ENCODE data around the gene ARHGDIA. TPM values are rescaled to one million over a fixed set of nuclear protein-coding genes. Genes with fewer than 3 reads are reported as not detected.

Gene ARHGDIA
- total and polyA plus RNA-seq, 2 of the 8 experiments (the other 6 are each of a cell fraction or from before 2014, with no cell fraction given), result 62.4 to 217 TPM

DNA sequence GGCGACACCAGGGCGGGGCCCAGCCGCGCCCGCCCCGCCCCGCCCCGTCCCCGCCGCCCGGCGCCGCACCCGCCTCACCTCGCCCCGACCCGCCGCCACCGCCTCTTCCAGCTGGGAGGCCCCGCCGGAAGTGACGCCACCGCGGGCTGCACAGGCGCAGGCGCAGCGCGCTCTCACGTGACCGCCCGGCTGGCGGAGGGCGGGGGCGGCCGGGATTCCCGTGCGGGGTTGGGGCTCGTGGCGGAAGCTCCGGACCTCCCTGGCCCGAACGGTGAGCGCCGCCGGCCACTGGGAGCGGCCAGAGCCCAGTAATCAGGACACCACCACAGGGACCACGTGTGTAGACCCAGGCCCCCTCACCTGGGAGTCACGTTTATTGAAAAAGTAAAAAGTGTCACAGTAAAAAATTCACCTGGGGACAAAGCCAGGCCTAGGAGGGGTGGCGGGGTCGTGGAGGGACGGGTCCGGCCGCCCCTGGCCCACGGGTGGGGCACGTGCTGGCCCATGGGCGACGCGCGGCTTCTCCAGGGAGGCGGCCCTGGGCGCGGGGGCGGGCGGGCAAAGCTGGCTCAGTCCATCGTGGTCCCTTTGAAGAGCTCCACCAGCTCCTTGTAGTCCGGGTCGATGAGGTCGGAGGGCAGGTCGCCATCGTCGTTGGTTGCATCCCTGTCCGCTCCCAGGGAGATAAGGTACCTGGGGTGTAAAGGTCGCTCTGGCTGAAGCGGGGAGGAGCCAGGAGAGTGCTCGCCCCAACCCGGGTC is 37.8 kb downstream of the ARHGDIA start, which contains the start of gene MCRIP1 (continued):
- TF ChIP-seq RAD21 (IDR thresholded peaks at IDR 0.05 in 1 of 2, conservative IDR thresholded peaks at IDR 0.05 in 1 of 2; ENCODE audit: low read depth in 2 of 2, low read length in 2 of 2) (no peak), SIRT6 (IDR thresholded peaks at IDR 0.05; ENCODE audit: low read length) (no peak), EP300 (IDR thresholded peaks at IDR 0.05; ENCODE audit: borderline replicate concordance in 1 of 2, low read depth in 2 of 2, low read length in 2 of 2) (0 out of 3 replicates have a peak, but pooled peaks of 1 of the 2 experiments have one; percentile 27), MAFK (IDR thresholded peaks at IDR 0.05; ENCODE audit: low read depth, low read length) (no peak), CBX8 (IDR thresholded peaks at IDR 0.05; ENCODE audit: borderline replicate concordance, low read depth, low read length) (no peak), KDM5A (IDR thresholded peaks at IDR 0.05; ENCODE audit: low read length) (no peak), NRF1 (IDR thresholded peaks at IDR 0.05; ENCODE audit: low read depth, low read length) (peak; percentile 80), EZH2 (IDR thresholded peaks at IDR 0.05; ENCODE audit: low read depth, low read length, severe bottlenecking) (no peak), TAF7 (optimal IDR thresholded peaks at IDR 0.05; ENCODE audit: borderline replicate concordance, low read depth, low read length) (peak; percentile 74), CBX5 (IDR thresholded peaks at IDR 0.05; ENCODE audit: low read depth, low read length) (no peak), CHD1 (IDR thresholded peaks at IDR 0.05; ENCODE audit: low read depth, low read length) (no peak), TAF1 (IDR thresholded peaks at IDR 0.05; ENCODE audit: low read depth, low read length) (peak; percentile 87), FOSL1 (IDR thresholded peaks at IDR 0.05; ENCODE audit: insufficient read depth, low read depth, low read length) (no peak), CHD2 (IDR thresholded peaks at IDR 0.05; ENCODE audit: low read length) (no peak), SAP30 (IDR thresholded peaks at IDR 0.05; ENCODE audit: insufficient read depth, insufficient replicate concordance, low read length) (no peak), CTBP2 (IDR thresholded peaks at IDR 0.05; ENCODE audit: borderline replicate concordance, insufficient read depth, insufficient read length, low read length) (no peak), RXRA (IDR thresholded peaks at IDR 0.05; ENCODE audit: insufficient read depth, low read depth, low read length) (no peak), ASH2L (IDR thresholded peaks at IDR 0.05; ENCODE audit: low read length) (peak; percentile 44), RNF2 (IDR thresholded peaks at IDR 0.05; ENCODE audit: borderline replicate concordance, low read depth, low read length, missing control alignments, poor library complexity, severe bottlenecking) (no peak)
- TF ChIP-seq, protein P1, sequence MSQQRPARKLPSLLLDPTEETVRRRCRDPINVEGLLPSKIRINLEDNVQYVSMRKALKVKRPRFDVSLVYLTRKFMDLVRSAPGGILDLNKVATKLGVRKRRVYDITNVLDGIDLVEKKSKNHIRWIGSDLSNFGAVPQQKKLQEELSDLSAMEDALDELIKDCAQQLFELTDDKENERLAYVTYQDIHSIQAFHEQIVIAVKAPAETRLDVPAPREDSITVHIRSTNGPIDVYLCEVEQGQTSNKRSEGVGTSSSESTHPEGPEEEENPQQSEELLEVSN (IDR thresholded peaks at IDR 0.05), result peak; percentile 86
